ENCODE data around the gene EIF3D.

The EIF3D gene

DNA sequence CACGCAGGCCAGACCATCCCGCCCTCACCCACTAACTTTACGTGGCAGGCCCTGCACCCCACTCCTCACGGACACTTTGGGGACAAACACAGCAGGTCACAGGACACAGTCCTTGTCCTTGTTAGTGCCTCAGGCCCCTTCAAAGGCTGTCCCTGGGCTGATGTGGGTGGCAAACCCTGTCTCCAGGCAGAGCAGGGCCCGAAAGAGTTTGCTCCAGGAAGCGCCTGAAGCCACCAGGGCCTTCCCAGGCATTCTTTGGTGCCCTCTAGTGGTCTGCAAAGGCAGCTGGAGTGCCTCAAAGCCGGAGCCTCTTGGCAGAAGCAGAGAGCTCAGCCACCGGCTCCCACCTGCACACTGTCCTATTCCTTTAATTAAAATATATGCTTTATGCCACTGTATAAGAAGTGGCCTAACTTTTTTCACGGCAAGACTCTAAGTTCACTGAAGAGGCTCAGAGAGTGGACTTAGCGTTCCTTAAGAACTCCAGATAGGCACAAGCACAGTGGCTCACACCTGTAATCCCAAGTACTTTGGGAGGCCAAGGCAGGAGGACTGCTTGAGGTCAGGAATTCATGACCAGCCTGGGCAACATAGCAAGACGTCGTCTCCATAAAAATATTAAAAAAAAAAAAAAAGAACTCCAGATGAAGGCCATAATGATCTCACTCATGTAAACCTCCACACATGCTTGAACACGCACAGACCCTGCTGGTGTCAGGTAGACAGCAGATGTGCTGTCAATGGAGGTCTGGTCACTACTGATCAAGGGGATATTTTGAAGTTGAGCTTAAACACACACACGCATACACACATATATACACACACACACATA is 58.6 kb downstream of the EIF3D start:
- DNase-seq (ENCODE audit: low read depth): peak; percentile 51
- no peak overlapping the region for H3K4me3 ChIP-seq (ENCODE audit: low read depth, low read length)

- no peak for DNase-seq (ENCODE audit: low read depth)
- H3K4me3 ChIP-seq (ENCODE audit: low read depth, low read length): no peak overlapping the region
Measured at GRCh38 chr22:36469094-36469710, 59.8 kb downstream of the EIF3D start.

GRCh38 chr22:36467946-36468345 is 61.0 kb downstream of the EIF3D start:
- no peak overlapping the region for H3K4me3 ChIP-seq (ENCODE audit: low read depth, low read length)
- DNase-seq (ENCODE audit: low read depth): peak; percentile 88

- H3K4me3 ChIP-seq (ENCODE audit: low read depth, low read length): no peak overlapping the region
- DNase-seq (ENCODE audit: low read depth): peak; percentile 25
Measured at GRCh38 chr22:36467042-36467810, 61.7 kb downstream of the EIF3D start.

DNA sequence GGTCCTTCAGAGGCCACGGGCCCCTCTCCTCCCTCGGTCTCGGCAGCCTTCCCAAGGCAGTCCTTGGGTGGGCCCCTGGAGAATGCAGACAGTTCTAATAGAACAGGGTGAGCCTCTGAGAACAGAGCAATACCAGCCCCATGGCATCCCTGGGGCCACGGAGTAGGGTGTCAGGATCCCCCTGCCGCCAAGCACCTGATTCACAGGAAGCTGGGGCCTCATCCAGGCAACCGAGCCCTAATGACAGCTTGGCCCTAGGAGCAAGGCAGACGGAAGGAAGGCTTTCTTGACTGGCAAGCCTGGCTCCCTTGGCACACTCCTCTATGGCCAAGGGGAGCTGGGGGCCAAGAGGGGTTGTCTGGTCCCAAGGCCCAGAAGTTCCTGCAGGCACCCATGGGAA is 62.7 kb downstream of the EIF3D start:
- DNase-seq (ENCODE audit: low read depth): no peak
- H3K4me3 ChIP-seq (ENCODE audit: low read depth, low read length): no peak overlapping the region

- DNase-seq (ENCODE audit: low read depth): peak; percentile 32
- no peak overlapping the region for H3K4me3 ChIP-seq (ENCODE audit: low read depth, low read length)
Measured at GRCh38 chr22:36465232-36466021, 63.5 kb downstream of the EIF3D start.

DNA sequence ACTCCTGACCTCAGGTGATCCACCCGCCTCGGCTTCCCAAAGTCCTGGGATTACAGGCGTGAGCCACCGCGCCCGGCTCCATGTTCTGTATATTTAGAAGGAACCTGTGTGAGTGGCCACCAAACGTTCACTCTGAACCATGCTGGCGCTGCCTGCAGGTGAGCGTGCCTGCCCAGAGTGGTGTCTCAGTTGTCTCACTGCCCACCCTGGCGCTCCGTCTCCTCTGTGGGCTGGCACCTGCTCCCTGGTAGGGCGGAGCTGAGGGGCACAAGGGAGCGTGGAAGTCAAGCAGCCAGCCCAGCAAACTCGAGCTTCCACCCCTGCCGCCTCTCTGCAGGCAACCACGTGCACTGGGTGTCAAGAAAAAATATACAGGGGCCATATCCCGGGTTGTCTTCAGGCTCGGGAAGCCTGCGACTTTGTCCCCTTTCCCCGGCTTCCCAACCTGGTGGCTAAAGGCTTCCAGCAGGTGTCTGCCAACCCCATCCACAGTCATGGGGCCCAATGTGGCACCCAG is 64.2 kb downstream of the EIF3D start:
- no peak overlapping the region for H3K4me3 ChIP-seq (ENCODE audit: low read depth, low read length)

GRCh38 chr22:36463783-36464184 is 65.2 kb downstream of the EIF3D start:
- DNase-seq (ENCODE audit: low read depth): no peak

More for the DNA sequence above, 64.2 kb downstream of the EIF3D start:
- DNase-seq (ENCODE audit: low read depth): no peak

DNA sequence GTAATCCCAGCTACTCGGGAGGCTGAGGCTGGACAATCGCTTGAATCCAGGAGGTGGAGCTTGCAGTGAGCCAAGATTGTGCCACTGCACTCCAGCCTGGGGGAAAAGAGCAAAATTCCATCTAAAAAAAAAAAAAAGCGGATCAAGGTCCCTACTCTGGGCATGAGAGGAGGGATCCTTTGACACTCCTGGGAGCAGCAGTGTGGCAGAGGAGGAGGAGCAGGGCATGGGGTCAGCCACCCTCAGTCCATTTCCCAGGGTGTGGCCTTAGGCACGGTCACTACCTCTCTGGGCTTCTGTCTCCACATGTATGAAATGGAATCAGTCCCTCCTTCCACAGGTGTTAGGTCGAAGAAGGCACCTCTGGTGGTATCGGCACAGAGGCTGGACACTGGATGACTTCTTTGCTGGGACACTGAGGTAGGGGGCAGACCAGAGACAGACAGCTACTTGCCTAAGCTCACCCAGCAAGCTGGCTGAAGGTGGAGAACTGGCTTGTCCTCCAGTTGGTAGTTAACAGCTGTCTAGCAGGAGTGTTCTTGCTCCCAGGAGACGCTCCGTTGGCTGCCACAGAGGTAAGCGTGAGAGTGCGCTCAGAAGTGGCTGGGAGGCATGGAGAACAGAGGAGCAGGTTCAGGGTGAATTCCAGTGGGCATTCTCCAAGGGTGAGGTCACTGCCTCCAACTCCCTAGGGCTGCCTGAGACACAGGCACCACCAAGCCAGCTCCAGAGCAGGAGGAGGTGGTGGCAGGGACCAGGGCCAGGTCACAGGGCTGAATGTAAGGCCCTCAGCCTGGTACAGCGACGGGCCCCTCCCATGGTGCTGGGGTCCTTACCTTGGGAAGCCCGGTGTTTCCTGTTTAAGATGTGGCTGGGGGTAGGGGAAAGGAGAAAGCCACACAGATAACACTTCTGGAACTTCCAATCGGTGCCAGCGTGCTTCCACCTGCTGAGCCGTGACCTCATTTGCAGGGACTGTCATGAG is 67.0 kb downstream of the EIF3D start:
- H3K4me3 ChIP-seq (ENCODE audit: low read depth, low read length): no peak overlapping the region
- DNase-seq (ENCODE audit: low read depth): peak; percentile 39

More at GRCh38 chr22:36463783-36464184, 65.2 kb downstream of the EIF3D start:
- H3K4me3 ChIP-seq (ENCODE audit: low read depth, low read length): no peak overlapping the region
